ENCODE data around the gene DIO1.

Gene DIO1

DNA sequence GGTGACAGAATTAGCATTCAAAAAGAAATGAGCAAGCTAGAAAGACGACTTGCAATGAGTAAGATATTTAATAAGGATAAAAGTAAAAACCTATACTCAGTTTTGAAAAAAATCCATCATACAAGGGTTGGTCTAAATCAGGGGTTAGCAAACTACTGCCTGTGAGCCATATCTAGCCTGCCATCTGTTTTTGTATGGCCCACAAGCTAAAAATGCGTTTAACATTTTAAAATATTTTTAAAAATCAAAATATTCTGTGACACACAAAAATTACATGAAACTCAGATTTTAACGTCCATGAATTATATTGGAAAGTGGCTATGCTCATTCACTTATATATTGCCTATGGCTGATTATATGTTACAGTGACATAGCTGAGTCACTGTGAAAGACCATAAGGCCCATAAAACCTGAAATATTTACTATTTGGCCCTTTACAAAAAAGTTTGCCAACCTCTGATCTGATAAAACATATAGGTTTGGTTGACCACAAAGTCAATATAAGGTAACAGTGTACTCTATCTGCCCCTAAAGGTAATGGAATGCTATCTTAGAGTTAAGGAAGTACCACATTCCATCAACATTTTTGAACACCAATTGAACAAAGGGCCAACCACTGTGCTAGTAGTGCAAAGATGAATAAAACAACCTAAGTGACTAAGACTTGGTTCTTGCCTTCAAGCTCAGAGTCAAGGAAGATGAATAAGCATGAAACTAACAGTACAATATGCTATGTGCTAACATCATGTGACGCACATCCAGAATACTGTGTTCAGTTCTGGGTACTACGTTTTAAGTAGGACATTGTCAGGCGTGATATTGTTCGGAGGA lies 48.4 kb downstream of the DIO1 start:
- DNase-seq (ENCODE audit: low spot score): no peak

DNA sequence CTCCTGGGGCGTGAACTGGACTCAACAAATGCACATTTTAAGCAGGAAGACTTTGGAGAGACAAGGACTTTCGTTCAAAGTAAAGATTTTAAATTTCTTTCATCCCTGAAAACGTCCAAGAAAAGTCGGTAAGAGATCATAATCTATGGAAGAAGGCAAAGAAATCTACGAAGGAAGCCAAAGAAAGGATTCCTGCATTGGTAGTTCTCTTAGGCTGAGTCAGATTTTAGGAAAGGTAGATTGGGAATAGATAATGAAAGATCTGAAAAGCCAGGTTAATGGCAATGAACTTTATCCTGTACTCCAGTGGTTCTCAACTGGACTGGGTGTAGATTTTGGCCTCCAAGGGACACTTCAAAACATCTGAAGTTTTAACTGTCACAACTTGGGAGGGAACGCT lies 49.1 kb downstream of the DIO1 start:
- DNase-seq (ENCODE audit: low spot score): no peak

DNA sequence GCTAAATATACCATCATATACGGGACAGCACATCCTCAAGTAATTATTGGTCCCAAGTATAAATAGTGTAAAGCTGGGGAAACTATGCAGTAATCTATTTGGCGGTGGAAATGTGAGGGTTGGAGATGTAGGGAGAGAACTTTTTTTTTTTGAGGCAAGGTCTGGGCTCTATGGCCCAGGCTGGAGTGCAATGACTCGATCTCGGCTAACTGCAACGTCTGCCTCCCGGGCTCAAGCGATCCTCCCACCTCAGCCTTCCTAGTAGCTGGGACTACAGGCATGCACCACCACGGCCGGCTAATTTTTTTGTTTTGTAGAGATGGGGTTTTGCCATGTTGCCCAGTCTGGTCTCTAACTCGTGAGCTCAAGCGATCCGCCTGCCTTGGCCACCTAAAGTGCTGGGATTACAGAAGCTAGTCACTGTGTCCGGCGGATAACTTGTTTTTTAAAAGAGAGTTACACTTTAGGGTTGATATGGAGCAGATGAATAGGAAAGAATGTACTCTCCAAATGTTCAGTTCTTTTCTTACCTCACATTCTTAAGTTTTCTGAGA lies 49.6 kb downstream of the DIO1 start:
- no peak for DNase-seq (ENCODE audit: low spot score)

DNA sequence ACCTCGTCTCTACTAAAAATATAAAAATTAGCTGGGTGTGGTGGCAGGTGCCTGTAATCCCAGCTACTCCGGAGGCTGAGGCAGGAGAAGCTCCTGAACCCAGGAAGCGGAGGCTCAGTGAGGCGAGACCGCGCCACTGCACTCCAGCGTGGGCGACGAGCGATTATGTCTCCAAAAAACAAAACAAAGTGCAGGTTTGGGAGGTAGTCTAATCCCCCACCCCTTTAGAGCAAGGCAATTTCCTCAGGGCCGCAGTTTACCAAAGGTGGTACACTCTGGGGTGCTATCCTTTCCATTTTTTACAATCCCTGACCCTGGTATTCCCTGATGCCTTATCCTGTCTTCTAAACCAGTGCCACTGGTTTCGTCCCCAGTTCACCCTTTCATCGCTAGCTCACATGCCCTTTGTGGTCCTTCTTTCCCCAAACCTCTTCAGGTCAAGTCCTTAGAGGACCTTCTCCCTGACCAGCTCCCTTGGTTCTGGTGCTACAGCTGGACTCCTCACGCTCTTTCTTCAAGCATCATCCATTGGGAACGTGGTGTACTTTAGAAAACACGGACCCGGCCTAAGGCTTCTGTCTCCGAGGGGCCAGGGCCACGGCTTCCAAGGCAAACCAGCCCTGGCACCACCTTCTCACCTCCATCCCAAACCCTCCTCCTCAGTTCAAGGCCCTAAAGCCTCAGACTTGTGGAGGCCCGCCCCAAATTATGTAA lies 50.6 kb downstream of the DIO1 start:
- no peak for DNase-seq (ENCODE audit: low spot score)

DNA sequence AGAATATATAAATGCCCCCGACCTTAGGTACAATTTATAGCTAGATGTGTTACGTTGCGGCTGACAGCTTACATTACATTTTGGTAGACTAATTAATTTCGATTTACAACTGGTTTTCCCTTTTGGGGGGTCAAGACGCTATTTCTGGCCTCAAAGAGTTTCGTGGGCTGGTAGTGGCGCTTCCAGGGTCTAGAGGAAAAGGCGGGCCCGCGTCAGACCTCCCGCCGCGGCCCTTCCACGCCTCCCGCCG lies 51.1 kb downstream of the DIO1 start:
- no peak for DNase-seq (ENCODE audit: low spot score)

DNA sequence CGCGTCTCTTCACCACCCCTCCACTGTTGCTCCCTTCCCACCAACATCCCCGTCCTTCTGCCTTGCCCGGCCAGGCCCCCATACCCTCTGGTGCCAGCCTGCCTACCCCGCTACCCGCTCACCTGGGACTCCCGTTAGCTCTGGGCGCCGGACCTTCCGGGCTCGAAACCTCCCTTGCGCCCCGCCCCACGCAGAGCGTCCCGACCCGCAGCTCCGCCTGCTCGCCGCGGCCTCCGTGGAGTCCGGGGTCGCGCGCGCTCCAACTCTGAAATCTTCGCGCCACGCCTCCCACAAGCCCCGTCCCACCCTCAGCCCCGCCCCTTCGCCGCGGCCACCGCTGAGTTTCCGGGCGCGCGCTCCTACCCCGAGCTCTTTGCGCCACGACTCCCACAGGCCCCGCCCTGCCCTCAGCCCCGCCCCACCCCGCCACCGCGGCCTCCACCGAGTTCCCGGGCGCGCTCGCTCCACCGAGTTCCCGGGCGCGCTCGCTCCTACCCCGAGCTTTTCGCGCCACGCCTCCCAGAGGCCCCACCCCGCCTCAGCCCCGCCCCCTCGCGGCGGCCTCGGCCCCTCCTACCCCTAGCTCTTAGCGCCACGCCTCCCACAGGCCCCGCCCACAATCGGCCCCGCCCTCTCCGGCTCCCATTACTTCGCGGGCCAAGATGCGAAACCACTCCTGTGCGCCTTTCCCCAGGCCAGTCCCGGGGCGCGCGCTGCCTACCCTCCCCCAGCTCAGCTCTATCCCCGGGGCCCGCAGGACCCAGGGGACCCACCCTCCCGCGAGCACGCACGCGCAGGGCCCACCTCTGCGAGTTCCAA lies 51.7 kb downstream of the DIO1 start, which contains the start of gene IFT25:
Gene IFT25 (minus strand): TSS at position 267 of the 819 bp plus-strand sequence. CDS start 5,617 bp downstream, outside the sequence.
- peak; percentile 94 for DNase-seq (ENCODE audit: low spot score)

DNA sequence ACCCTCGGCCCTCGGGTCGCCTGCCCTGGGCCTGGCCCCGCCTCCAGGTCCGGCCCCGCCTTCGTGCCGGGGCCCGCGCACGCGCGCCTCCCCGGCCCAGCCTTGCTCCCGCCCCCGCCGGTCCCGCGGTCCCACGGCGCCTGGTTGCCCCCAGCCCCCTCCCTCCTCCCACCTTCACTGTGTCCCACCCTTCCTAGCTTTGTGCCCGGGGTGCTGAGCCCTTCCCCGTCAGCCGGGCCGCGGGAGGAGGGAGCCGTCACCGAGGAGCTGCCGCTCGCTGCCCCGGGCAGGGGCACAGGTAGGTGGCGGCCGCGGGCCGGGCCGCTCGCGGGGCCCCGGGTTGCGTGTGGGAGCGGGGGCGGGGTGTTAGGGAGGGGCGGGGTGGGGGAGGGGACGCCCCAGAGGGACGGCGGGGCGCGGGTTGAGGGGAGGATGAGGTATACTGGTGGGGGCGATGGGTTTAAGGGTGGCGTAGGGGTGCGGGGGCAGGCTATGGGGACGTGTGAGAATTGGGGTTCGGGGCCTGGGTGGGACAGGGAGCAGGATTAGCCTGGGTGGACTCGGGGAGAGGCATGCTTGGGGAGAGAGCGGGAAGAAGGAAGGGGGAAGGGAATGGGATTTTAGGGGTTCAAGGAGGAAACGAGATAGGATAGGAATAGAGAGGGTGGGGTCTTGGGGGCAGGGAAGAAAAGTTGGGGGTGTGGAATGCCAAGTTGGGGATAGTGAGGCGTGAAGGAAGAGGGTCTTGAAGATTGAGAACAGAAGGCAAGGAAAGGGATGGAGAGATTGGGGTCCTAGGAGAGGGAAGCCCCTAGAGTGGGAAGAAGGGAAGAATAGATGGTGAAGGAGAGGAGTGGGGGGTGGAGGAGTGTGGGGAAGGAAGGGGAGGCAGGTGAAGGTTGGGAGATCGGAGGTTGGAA lies 52.5 kb downstream of the DIO1 start, which contains the start of gene LRRC42:
Gene LRRC42 (plus strand): TSS at position 99 of the 920 bp plus-strand sequence. CDS start 5,650 bp downstream, outside the sequence.
- no peak for DNase-seq (ENCODE audit: low spot score)

DNA sequence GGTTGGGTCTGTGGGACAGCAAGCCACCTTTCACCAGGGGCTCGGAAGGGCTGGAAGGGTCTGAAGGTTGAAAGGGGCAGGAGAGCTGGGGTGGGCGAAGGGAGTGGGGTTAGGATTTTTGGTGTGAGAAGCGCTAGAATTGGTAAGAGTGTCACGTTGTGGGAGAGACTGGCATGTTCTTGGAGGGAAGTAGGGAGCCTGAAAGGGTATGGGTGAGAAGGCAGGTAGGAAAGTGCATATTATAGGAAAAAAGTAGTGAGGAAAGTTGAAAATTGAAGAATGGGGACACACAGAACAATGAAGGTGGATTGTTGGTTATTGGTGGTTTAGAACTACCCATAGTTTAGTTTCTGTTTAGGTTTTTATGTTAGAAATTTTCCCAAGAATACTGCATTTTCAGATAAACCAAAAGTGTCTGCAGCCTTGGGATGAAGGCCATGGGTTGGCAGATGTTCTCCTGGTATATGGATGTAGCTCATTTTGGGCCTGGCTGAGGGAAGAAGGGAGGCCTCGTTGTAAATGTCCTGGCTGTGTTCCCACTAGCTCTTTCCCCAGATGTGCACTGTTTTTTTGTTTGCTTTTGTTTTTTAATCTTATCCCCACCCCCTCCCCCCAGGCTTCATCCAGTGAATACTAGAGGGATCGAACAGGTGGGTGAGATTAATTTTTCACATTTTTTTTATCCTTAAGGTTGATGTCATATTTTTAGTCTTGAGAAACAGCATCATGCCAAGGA lies 53.4 kb downstream of the DIO1 start:
- no peak for DNase-seq (ENCODE audit: low spot score)

DNA sequence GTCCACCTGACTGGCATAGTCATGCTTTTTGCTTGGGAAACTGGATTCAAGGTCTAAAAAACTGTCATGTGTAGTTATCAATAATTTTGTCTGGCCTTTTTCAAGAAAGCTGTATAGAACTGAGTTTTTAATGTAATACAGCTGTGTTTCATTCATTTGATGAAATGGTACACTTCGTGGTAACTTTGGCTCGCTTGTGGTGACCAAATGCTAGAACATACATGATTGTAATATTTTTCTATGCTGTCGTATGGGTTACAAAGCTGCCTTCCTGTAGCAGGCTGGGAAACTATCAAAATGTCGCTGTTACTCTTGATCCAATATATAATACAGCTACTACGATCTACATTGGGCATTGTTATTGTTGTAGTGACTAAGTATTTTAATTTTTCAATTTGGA lies 54.3 kb downstream of the DIO1 start:
- DNase-seq (ENCODE audit: low spot score): no peak

DNA sequence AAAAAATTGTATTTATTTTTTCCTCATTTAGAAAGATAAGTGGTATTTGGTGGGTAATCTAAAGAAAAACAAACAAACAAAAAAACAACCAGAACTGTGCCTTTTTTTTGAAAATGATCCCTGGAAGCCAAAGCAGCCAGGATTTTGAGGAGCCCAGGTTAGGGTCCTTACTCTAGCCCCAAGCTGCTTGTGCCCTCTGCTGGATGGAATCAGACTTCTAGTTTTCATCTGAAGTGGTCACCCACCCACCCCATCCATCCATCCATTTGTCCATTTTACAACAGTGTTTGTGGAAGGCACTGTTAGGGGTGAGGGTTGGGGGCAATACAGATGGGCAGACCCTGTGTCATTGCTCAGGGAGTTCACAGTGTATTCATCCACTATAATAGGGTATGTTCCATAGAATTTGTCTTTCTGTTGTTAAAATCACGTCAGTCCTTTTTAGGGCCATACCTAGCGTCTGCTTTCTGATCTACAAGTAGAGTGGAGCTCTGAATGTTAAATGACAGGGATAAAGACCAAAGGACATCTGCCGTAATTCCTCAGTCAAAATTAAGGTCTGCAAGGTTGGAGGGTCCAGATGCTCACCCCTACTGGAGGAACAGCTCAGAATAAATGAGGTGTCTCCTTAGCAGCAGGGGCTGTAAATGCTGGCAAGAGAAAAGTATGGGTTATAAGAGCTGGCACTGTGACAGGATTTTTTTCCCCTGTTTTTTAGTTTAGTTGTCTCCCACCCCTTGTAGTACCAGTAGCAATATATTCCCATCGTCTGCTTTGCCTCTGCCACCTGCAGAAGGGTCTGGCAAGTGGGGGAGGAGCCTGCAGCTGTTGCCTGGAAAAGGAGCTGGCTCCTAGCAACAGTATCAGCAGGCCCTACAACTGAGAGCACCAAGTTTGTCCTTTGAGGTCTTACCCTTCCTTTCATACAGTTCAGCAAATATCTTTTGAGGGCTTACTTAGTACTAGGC lies 55.3 kb downstream of the DIO1 start:
- DNase-seq (ENCODE audit: low spot score): no peak

DNA sequence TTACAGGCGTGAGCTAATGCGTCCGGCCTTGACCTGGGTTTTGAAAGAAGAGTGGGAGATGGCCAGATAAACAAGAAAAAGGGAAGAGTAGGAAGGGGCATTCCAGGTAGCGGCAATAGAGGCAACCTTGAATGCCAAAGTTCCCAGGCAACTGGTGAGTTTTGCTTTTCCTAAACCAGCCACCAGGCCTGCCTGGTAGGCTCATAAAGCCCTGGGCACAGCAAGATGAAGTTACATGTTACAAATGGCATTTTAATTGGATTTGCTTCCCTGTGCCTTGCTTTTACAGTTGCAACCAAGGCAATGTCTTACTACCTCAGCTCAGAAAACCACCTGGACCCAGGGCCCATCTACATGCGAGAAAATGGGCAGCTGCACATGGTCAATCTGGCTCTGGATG lies 57.7 kb downstream of the DIO1 start:
- DNase-seq (ENCODE audit: low spot score): no peak

DNA sequence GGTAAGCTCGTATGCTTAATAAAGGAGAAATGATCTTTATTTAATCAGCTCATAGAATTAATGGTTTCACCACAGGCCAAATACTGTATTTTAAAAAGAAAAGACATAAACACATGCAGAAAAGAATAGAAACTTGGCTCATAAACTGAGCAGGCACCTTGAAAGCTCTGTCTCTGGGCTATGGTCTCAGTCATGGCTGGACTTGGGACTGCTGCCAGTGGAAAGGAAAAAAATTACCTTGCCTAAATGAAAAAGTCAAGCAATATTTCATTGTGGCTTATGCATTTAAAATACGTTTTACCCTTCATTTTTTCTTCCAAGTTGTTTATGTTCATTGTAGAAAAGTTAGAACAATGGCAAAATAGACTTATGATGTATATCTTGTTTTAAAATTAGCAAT lies 60.1 kb downstream of the DIO1 start:
- DNase-seq (ENCODE audit: low spot score): no peak

DNA sequence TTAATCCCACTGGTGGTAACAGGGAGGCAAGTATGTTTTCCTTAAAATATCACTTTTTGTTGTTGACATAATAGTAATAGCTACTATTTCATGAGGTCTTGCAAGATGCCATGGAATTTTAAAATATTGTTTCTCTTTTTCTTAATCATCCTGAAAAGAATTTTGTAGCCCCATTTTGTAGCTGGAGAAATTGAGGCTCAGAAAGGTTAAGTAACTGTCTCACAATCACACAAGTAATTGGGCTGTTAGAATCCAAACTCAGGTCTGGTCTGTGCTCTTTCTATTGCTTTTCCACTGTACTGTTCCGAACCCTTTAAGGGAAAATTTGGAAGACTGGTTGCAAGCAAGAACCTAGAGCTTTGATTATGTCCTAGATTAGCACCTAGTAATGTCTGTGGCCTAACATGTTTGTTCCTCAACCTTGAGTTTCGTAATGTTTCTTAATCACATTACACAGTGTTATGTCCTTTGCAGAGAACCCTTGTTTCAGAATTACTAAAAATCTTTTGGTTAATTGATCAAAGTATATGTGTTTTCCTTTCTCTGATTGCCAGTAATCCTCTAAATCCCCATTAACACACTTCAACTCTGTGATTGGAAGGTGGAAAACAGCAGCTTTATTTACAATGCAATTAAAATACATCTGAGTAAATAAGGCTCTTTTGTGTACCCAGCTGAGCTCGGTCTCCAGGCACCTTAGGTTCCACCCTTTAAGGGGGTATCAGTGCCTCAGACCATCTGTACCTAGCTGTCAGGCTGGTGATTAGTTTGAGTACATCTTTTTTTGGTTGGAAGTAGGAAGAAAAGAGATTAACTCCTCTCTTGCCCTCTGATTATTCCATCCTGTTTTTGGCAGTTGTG lies 62.6 kb downstream of the DIO1 start:
- DNase-seq (ENCODE audit: low spot score): no peak

DNA sequence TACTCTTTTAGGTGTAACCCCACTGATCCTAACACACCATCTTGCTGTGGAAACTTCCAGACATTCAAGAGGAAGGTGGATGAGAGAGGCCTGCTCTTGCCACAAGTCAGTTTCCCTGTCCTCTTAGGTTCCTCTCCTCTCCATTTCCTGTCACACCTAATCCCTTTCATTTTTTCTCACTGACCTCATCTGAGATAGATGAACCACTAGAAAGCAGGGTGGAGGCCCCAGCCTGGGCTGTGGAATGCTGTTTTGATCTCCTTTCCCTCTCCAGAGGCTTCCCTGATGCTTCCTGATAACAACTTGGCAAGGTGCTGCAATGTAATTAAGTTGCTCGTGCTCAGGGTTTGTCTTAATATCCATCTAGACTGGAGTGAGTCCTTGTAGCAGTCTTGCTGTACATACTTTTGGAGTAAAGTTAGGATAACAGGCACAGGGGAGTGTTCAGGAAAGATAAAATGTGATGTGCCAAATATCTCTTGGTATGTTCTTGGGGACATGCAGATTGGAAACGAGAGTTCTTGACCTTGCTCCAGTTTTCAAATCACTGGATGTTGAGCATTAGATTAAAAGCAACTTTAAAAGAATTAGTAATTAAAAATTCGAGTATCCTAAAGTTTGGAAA lies 63.3 kb downstream of the DIO1 start:
- no peak for DNase-seq (ENCODE audit: low spot score)

DNA sequence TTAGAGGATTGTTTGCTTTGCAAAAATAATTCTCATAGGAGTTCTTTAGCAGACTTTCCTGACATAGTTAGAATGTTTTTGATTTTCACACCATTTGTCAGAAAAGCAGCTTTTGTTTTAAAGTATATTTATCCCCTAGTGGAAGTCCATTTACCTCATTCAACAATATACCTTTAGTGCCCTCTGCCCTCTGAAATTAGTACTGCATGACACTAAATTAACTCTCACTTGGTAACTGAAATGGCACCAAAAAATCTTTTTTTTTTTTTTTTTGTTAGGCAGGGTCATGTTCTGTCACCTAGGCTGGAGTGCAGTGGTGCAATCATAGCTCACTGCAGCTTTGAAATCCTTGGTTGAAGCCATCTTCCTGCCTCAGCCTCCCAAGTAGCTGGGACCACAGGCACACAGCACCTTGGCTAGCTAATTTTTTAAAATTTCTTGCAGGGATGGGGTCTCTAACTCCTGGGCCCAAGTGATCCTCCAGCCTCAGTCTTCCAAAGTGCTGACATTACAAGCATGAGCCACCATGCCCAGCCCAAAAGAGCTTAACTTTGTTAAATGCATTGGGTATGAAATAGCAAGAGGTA lies 65.8 kb downstream of the DIO1 start:
- peak; percentile 45 for DNase-seq (ENCODE audit: low spot score)
